ENCODE measurements around the gene UBALD1. TPM values are rescaled to one million over a fixed set of nuclear protein-coding genes. Genes with fewer than 3 reads are reported as not detected.

Gene UBALD1
- polyA plus RNA-seq, 2 of the 4 experiments (the other 2 are of a cell fraction): 10.2 to 34.1 TPM

GRCh38 chr16:4631444-4631843 lies 16.8 kb upstream of the UBALD1 start:
- FAIRE-seq (no peak), DNase-seq (ENCODE audit: low read depth in 1 of 2, low spot score in 1 of 2) (no peak), ATAC-seq (no peak)
- H3K4me3 ChIP-seq: no peak overlapping the region
- peaks cover 10% of the 10 kb centered on the region; the same call in 2 of the 3 replicates for H3K9me3 ChIP-seq
- CTCF ChIA-PET: interaction anchor here (5.1 kb wide), 1 partner anchor 7 kb away, joined by 35 read pairs; the partner anchor contains the start of gene MGRN1
- H3K4me1 ChIP-seq: peaks cover 3% of the 10 kb centered on the region; the same call in 2 of the 3 replicates
- WGBS (ENCODE audit: missing lambda C conversion rate): 96% methylated on average over 1 of the region's 1 CpG
- POLR2A ChIA-PET: no interaction called here
- no peak overlapping the region for H3K27ac ChIP-seq
- no peak for TF ChIP-seq NPAS2 (CRISPR knock-in tag; IDR thresholded peaks at IDR 0.05; ENCODE audit: borderline replicate concordance)
- TF ChIP-seq RCOR1 (IDR thresholded peaks at IDR 0.05; ENCODE audit: low read depth, low read length): no peak
- no peak for TF ChIP-seq HOXB5 (CRISPR knock-in tag; IDR thresholded peaks at IDR 0.05)
- TF ChIP-seq TFCP2L1 (CRISPR knock-in tag; IDR thresholded peaks at IDR 0.05): no peak
- no peak for TF ChIP-seq ESRRA (IDR thresholded peaks at IDR 0.05; ENCODE audit: borderline replicate concordance, low read length)
- H3K4me2 ChIP-seq: no peak overlapping the region

GRCh38 chr16:4628283-4628682 lies 13.6 kb upstream of the UBALD1 start:
- TF ChIP-seq HOXB13 (CRISPR knock-in tag; IDR thresholded peaks at IDR 0.05; ENCODE audit: low read depth) (no peak), PHF8 (IDR thresholded peaks at IDR 0.05; ENCODE audit: borderline replicate concordance, low read depth) (no peak), RARB (CRISPR knock-in tag; IDR thresholded peaks at IDR 0.05) (no peak), HMGXB4 (CRISPR knock-in tag; IDR thresholded peaks at IDR 0.05; ENCODE audit: borderline replicate concordance) (no peak), HES2 (IDR thresholded peaks at IDR 0.05) (no peak), NFE2L2 (conservative IDR thresholded peaks at IDR 0.05; ENCODE audit: low read length) (no peak), EHF (CRISPR knock-in tag; IDR thresholded peaks at IDR 0.05) (no peak), RNF2 (IDR thresholded peaks at IDR 0.05; ENCODE audit: borderline replicate concordance, low read depth) (no peak), USF2 (IDR thresholded peaks at IDR 0.05) (no peak), EP300 (IDR thresholded peaks at IDR 0.05) (no peak), FOXS1 (CRISPR knock-in tag; IDR thresholded peaks at IDR 0.05) (no peak), HOXB5 (CRISPR knock-in tag; IDR thresholded peaks at IDR 0.05) (no peak), ZFP36 (IDR thresholded peaks at IDR 0.05; ENCODE audit: borderline replicate concordance, partially characterized antibody) (no peak), CTCF (IDR thresholded peaks at IDR 0.05) (no peak), CHD2 (IDR thresholded peaks at IDR 0.05; ENCODE audit: low read length, partially characterized antibody) (no peak), PBX3 (IDR thresholded peaks at IDR 0.05) (no peak), KDM1A (IDR thresholded peaks at IDR 0.05; ENCODE audit: low read depth) (no peak), CHD4 (IDR thresholded peaks at IDR 0.05; ENCODE audit: borderline replicate concordance) (no peak)
- FAIRE-seq: no peak
- CTCF ChIA-PET: interaction anchor here (0.6 to 2.3 kb wide), 3 partner anchors 11 to 49 kb away, joined by 3 to 13 read pairs (median 5); no protein-coding TSS in a partner anchor
- Histone ChIP-seq H3K27ac (no peak overlapping the region), H3K4me3 (no peak overlapping the region), H3K9me3 (peaks cover 10% of the 10 kb centered on the region; the same call in 2 of the 3 replicates), H3K4me1 (peaks cover 11% of the 10 kb centered on the region), H3K4me2 (no peak overlapping the region)
- POLR2A ChIA-PET: no interaction called here
- ATAC-seq: no peak
- 93% methylated on average over 9 of the region's 9 CpGs for WGBS (ENCODE audit: missing lambda C conversion rate)
- DNase-seq (ENCODE audit: low read depth in 1 of 2, low spot score in 1 of 2): no peak
